ENCODE measurements around the gene DPP8.
A peak's percentile ranks its signal among the peaks of the same experiment; 100 is the strongest.
"Not testable (repeated sequence)": the region's sequence is repeated elsewhere in the genome, so short reads cannot be mapped to it uniquely, and the experiment has no call there.

DPP8 gene

GRCh38 chr15:65524226-65524625, 6.7 kb upstream of the DPP8 start:
- DNase-seq, result no peak

GRCh38 chr15:65521350-65521749, 3.9 kb upstream of the DPP8 start:
- no peak for DNase-seq

- DNase-seq, result no peak
Observed at GRCh38 chr15:65518633-65519285, 1.3 kb upstream of the DPP8 start.

GRCh38 chr15:65517866-65518207, 348 bp upstream of the DPP8 start:
- DNase-seq, result no peak

GRCh38 chr15:65512807-65513416, 4.6 kb downstream of the DPP8 start:
- DNase-seq, result no peak

- DNase-seq, result no peak
Observed at GRCh38 chr15:65512189-65512588, 5.3 kb downstream of the DPP8 start.

- no peak for DNase-seq
Observed at GRCh38 chr15:65509321-65509720, 8.2 kb downstream of the DPP8 start.

GRCh38 chr15:65494076-65494475, 23.4 kb downstream of the DPP8 start:
- DNase-seq, result no peak

GRCh38 chr15:65484876-65485275, 32.6 kb downstream of the DPP8 start:
- DNase-seq, result no peak

GRCh38 chr15:65476903-65477302, 40.6 kb downstream of the DPP8 start:
- no peak for DNase-seq

- DNase-seq, result no peak
Observed at GRCh38 chr15:65470866-65471265, 46.6 kb downstream of the DPP8 start.

GRCh38 chr15:65468229-65468909, 49.1 kb downstream of the DPP8 start:
- DNase-seq, result no peak

- no peak for DNase-seq
Observed at GRCh38 chr15:65466901-65467300, 50.6 kb downstream of the DPP8 start.

- DNase-seq, result not testable (repeated sequence)
Observed at GRCh38 chr15:65463096-65463495, 54.4 kb downstream of the DPP8 start.

- peak; percentile 33 for DNase-seq
Observed at GRCh38 chr15:65460741-65461347, 56.6 kb downstream of the DPP8 start.

GRCh38 chr15:65455256-65455655, 62.2 kb downstream of the DPP8 start:
- DNase-seq, result not testable (repeated sequence)

GRCh38 chr15:65451989-65452388, 65.5 kb downstream of the DPP8 start:
- DNase-seq, result no peak

- DNase-seq, result no peak
Observed at GRCh38 chr15:65450556-65450955, 66.9 kb downstream of the DPP8 start.

- DNase-seq, result no peak
Observed at GRCh38 chr15:65447145-65447544, 70.3 kb downstream of the DPP8 start.

- DNase-seq, result no peak
Observed at GRCh38 chr15:65434201-65434600, 83.3 kb downstream of the DPP8 start.

- DNase-seq, result no peak
Observed at GRCh38 chr15:65431731-65432130, 85.8 kb downstream of the DPP8 start.

GRCh38 chr15:65426216-65426853, 91.2 kb downstream of the DPP8 start:
- no peak for DNase-seq

GRCh38 chr15:65424683-65425082, 92.8 kb downstream of the DPP8 start:
- DNase-seq, result no peak

Data from activated naive CD4-positive, alpha-beta T cell treated with Interleukin-2 at 50 U/mL for 16 hours (primary cell).